Measurements from ENCODE around the gene SCML2. TPM values are rescaled to one million over a fixed set of nuclear protein-coding genes. Genes with fewer than 3 reads are reported as not detected.

Gene SCML2
- total and polyA plus RNA-seq, 2 experiments from 2014 or later = 20.3 to 21.5 TPM

- no peak for TF ChIP-seq EZH2 (IDR thresholded peaks at IDR 0.05; ENCODE audit: low read depth, unreplicated experiment)
- TF ChIP-seq NANOG (IDR thresholded peaks at IDR 0.05; ENCODE audit: borderline replicate concordance) = no peak
- TF ChIP-seq STAT1 (IDR thresholded peaks at IDR 0.05; ENCODE audit: unreplicated experiment) = no peak
- no peak for TF ChIP-seq JUNB (IDR thresholded peaks at IDR 0.05; ENCODE audit: unreplicated experiment)
- TF ChIP-seq POLR2AphosphoS5 (IDR thresholded peaks at IDR 0.05; ENCODE audit: low read depth) = no peak
- no peak for TF ChIP-seq ETS1 (IDR thresholded peaks at IDR 0.05)
Observed at GRCh38 chrX:18203631-18204030, 150.9 kb downstream of the SCML2 start (continued).

- Histone ChIP-seq H3K4me2 (no peak overlapping the region), H3F3A (replicated peaks; ENCODE audit: low read depth) (no peaks in the 10 kb centered on the region), H3K4me1 (ENCODE audit: insufficient read depth) (no peaks in the 10 kb centered on the region), H3K79me2 (replicated peaks; ENCODE audit: insufficient read depth) (no peaks in the 10 kb centered on the region), H3K4me3 (no peak overlapping the region), H3K27me3 (ENCODE audit: insufficient read depth) (no peaks in the 10 kb centered on the region), H3K36me3 (ENCODE audit: insufficient read depth) (no peaks in the 10 kb centered on the region), H4K20me1 (replicated peaks; ENCODE audit: insufficient read depth) (no peaks in the 10 kb centered on the region), H3K27ac (ENCODE audit: low read depth) (no peak overlapping the region), H2AFZ (no peak overlapping the region), H3K9me2 (ENCODE audit: insufficient read depth) (no peaks in the 10 kb centered on the region)
- Mint-ChIP-seq H3K27me3 (ENCODE audit: insufficient read depth, low read depth, poor library complexity) (no peaks in the 10 kb centered on the region), H3K4me1 (peaks cover 7% of the 10 kb centered on the region; the same call in 2 of the 3 replicates), H3K9me3 (no peaks in the 10 kb centered on the region), H3K27ac (no peak overlapping the region), H3K4me3 (no peak overlapping the region), H3K36me3 (ENCODE audit: low read depth) (no peaks in the 10 kb centered on the region)
- ATAC-seq (peak; percentile 44), DNase-seq (ENCODE audit: low spot score) (no peak)
- TF ChIP-seq CREB1 (CRISPR knock-in tag; IDR thresholded peaks at IDR 0.05; ENCODE audit: low read depth) (no peak), CTCF (conservative IDR thresholded peaks at IDR 0.05; ENCODE audit: low read depth in 2 of 2) (peak; percentile 14 to 48; a peak in 2 of 4 replicates)
Observed at GRCh38 chrX:18194688-18195087, 159.8 kb downstream of the SCML2 start.

Small RNA genes lying within 50 kb of the gene (small RNA-seq; reads per million reads assigned to genes)
- gene RF00019 (ENCODE audit: low replicate concordance) (not detected), gene TMSB10P2 (ENCODE audit: low replicate concordance) (not detected)

Other genes with a start within 250 kb of the SCML2 start
- not detected in 2 replicates for gene BEND2, start 133.8 kb downstream of the SCML2 start, total RNA-seq (2014; rRNA removed; shearing (Covaris generic))
- not detected in 2 replicates for gene BEND2, start 133.8 kb downstream of the SCML2 start, polyA plus RNA-seq (2016; fragmentation: Nextera tagmentation; extraction: Ambion mirVana)
- gene CDKL5, start 70.9 kb upstream of the SCML2 start, total RNA-seq (2014; rRNA removed; shearing (Covaris generic)) = 13.7 and 14.1 TPM in 2 replicates
- gene CDKL5, start 70.9 kb upstream of the SCML2 start, polyA plus RNA-seq (2016; fragmentation: Nextera tagmentation; extraction: Ambion mirVana) = 6.2 and 7.5 TPM in 2 replicates